GM21576 (cell line): Measurements from ENCODE around the gene FKBP6.
"Not testable (repeated sequence)": the region's sequence is repeated elsewhere in the genome, so short reads cannot be mapped to it uniquely, and the experiment has no call there.

Source experiments
- ATAC-seq: cut with Tn5 transposase; IDR thresholded peaks from one replicate; pipeline ENCODE4 v1.9.1; 2021; ENCODE audit warnings: mild to moderate bottlenecking, moderate library complexity; ENCODE audit not compliant: unreplicated experiment

FKBP6 gene

DNA sequence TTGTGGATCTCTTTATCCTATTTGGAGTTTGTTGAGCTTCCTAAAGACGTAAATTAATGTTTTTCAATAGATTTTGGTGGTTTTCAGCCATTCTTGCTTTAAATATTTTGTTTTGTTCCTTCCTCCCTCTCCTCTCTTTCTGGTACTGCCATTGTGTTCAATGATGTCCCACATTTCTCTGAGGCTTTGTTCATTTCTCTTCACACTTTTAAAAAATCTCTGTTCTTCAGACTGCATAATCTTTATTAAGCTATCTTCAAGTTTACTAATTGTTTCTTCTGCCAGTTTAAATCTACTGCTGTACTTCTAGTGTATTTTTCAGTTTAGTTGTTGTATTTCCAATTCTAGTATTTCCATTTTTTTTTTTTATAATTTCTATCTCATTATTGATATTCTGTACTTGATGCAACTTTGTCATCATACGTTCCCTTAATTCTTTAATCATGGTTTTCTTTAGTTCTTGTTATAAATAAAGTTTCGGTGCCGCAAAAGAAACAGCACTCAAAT is 60.0 kb downstream of the FKBP6 start:
- ATAC-seq, result no peak

DNA sequence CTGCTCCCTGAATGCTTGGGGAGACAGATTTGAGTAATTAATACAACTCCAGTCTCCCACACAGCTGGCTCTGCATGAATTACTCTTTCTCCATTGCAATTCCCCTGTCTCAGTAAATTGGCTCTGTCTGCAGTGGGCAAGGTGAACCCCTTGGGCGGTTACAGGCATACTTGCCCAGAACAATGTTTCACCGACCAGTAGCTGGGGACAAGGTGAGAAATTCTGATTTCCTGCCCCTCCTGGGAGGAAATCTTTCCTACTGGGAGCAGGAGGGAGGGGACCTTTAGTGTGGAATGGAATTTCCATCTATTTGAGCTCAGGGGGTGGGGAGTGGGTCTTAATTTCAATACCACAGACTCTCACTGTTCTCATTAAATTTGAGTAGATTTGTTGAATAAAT is 63.4 kb downstream of the FKBP6 start:
- no peak for ATAC-seq

DNA sequence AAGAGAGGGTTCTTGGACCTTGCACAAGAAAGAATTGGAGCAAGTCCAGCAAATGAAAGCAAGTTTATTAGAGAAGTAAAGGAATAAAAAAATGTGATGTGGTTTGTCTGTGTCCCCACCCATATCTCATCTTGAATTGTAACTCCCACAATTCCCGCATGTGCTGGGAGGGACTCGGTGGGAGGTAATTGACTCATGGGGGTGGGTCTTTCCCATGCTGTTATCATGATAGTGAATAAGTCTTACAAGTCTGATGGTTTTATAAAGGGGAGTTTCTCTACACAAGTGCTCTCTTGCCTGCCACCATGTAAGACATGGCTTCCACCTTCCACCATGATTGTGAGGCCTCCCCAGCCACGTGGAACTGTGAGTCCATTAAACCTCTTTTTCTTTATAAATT is 66.5 kb downstream of the FKBP6 start:
- no peak for ATAC-seq

DNA sequence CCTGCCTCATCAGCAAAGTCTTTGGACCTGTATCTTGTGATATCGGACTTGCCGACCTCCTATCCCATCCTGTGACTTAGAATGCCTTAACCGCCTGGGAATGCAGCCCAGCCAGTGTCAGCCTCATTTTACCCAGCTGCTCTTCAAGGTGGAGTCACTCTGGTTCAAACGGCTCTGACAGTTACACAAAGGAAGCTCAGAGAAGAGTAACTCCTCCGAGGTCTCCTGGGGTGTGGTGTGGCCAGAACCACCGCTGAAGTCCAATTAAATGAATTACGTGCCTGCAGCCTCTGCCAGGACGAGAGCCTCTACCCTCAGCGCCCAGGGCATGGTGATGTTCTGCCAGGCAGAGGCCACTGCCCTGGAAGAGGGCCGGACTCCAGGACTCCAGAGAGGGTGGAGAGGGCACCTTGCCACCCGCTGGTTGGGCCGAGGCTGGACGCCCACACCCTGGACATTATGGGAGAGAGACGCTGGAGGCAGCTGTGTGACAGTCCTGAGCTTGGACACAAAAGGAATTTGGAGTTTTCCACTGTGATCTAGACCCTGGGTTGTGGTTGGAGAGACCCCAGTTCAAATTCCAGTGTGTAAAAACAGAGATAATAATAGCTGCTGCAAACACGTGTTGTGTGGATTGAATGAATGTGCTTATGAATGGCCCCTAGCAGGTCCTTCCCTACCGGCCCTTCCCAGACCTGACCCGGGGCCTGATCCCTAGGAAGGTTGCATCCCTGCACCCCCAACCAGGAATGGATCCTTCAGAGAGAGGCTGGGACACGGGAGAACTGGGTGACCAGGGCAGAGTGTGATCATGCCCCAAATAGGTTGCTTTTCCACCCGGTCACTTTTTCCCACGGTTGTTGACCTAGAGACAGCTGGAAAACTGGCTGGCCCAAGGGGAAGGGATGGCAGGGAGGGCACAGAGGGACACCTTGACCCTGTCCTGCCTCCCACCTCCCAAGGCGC is 67.9 kb downstream of the FKBP6 start:
- ATAC-seq, result no peak

DNA sequence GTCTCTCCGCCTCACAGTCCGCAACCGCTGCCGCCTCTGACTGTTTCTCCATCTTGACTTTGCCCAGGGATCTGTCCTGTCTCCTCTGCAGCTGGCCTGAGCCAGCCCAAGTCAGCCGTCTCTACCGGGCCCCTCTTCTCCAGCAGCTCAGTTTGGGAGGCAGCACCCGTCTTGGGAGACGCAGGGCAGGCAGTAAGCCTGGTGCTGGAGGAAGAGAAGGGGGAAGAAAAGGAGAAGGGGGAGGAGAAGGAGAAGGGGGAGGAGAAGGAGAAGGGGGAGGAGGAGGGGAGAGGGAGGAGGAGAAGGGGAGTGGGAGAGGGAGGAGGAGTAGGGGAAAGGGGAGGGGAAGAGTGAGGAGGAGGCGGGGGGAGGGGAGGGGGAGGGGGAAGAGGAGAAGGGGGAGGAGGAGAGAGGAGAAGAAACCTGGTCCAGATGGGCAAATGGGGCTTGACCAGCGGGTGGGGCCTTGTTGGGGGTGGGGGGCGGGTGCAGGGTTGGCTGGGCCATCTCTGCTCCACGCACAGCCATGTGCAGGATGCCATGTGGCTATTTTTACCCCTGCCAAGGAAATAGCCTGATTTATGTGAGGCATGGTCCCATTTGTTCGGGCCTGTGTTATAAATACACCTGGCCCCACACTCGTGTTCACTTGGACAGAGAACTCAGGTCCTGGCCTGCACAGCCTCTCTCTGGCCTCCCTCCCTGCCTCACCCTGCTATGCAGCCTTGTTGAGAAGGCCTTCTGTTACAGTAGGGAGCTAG is 69.7 kb downstream of the FKBP6 start:
- ATAC-seq, result no peak

DNA sequence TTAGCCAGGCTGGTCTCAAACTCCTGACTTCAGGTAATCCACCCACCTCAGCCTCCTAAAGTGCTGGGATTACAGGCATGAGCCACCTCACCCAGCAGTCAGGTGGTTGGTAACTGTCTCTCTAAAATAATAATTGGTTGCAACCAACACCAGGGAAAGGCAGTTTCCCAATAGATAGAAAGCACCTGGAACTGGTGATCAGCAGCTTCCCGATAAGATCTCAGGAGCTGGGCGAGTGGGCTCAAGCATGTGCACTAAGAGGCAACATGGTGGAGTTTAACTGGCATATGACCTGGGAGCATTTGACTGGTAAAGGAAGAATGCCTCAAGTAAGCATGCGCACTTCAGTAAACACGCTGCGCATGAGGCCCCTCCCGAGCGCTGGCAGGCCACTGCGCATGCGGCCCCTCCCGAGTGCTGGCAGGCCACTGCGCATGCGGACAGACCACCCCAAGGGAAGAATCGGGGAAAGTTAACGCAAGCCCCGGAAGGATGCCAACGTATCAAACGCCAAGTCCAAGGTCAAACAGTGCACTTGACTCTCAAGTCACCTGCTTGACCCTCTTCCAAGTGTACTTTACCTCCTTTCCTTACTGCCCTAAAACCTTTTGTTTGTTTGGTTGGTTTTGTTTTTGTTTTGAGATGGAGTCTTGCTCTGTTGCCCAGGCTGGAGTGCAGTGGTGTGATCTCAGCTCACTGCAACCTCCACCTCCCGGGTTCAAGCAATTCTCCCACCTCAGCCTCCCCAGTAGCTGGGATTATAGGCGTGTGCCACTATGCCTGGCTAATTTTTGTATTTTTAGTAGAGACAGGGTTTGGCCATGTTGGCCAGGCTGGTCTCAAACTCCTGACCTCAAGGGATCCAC is 71.5 kb downstream of the FKBP6 start:
- ATAC-seq, result not testable (repeated sequence)

DNA sequence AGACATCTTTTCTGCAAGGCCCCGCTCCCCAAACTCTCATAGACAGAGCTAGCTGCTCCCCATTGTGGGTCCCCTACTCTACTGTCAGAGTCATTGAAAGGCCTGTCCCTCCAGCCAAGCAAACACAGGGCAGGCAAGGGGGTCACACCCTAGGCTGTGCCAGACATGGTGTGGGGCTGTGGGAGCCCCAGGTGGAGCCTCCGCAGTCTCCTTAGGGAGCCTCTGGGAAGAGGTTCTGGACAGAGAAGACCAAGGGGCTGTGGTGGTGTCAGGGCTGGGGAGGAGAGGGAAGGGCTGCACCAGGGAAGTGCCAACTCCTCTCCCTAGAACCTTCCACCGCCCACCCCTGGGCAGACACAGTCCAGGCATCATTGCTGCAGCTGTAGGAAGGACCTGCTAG is 76.9 kb downstream of the FKBP6 start:
- ATAC-seq, result not testable (repeated sequence)
